Kidney (tissue), 14 donors: ENCODE measurements around the gene HOXD8. TPM values are rescaled to one million over a fixed set of nuclear protein-coding genes. Genes with fewer than 3 reads are reported as not detected.

Source experiments
- DNase-seq, 5 donors: peaks; one replicate each; pipeline ENCODE4 v3.0.0-alpha.2; 2013 to 2020
- FAIRE-seq: peaks from 2 replicates; lab custom pipeline; 2012; peaks lifted over from hg19 to GRCh38; lab: Jason Lieb, UNC
- H3K27ac ChIP-seq, 2 donors: one replicate each; pipeline ENCODE4 v1.7.0; 2013; ENCODE audit warnings: low read depth in 2 of 2, low read length in 2 of 2, inconsistent platforms in 1 of 2
- H3K27me3 ChIP-seq: one replicate; pipeline ENCODE4 v1.7.1; 2013; ENCODE audit warnings: low read length, inconsistent platforms; ENCODE audit not compliant: control insufficient read depth, insufficient read depth
- H3K36me3 ChIP-seq, 3 donors: one replicate each; pipeline versions ENCODE4 v1.7.0 to v1.7.1; 2013; ENCODE audit warnings: low read length in 3 of 3, control low read depth in 1 of 3, inconsistent platforms in 1 of 3; ENCODE audit not compliant: insufficient read depth in 3 of 3, control insufficient read depth in 2 of 3
- H3K4me1 ChIP-seq, 3 donors: one replicate each; pipeline versions ENCODE4 v1.7.0 to v1.7.1; 2013; ENCODE audit warnings: low read length in 3 of 3, inconsistent platforms in 1 of 3, low read depth in 1 of 3; ENCODE audit not compliant: control insufficient read depth in 2 of 3, insufficient read depth in 2 of 3
- H3K4me3 ChIP-seq, 3 donors: one replicate each; pipeline versions ENCODE4 v1.7.0 to v1.8.1; 2013; ENCODE audit warnings: low read length in 3 of 3, control low read depth in 1 of 3, inconsistent platforms in 1 of 3
- H3K9ac ChIP-seq, 3 donors: one replicate each; pipeline versions ENCODE4 v1.7.0 to v1.7.1; 2013; ENCODE audit warnings: low read length in 3 of 3, control low read depth in 1 of 3, inconsistent platforms in 1 of 3
- H3K9me3 ChIP-seq, 3 donors: one replicate each; pipeline versions ENCODE4 v1.7.0 to v1.7.1; 2013; ENCODE audit warnings: low read length in 3 of 3, control low read depth in 1 of 3, inconsistent platforms in 1 of 3; ENCODE audit not compliant: control insufficient read depth in 2 of 3, insufficient read depth in 1 of 3
- intact Hi-C: fragments of 100-400 bp; cut with DNase I; formaldehyde crosslinking; loops from one replicate; pipeline ENCODE4 v1.11.1; 2022
- polyA plus RNA-seq: library from polyadenylated mRNA; stranded (reverse); fragments of 350-450 nt; fragmentation: Illumina TruSeq; extraction: RNeasy Lipid Tissue Mini Kit (QIAGEN cat#74804); gene quantifications from one replicate; pipeline ENCODE4 v1.2.3, GENCODE V29; 2014; ENCODE audit warnings: low read depth, low replicate concordance; ENCODE audit not compliant: insufficient read depth
- total RNA-seq: library from RNA; stranded (reverse); fragmentation: NEBNext Ultra II Directional; extraction: Animal tissue kit (Norgen Biotek cat#: 25700); gene quantifications from one replicate; pipeline ENCODE4 v1.2.1, GENCODE V29; 2021
- TF ChIP-seq, protein P1 (sequence below): IDR thresholded peaks from 3 replicates; pipeline ENCODE4 v1.5.1; 2012; ENCODE audit warnings: mild to moderate bottlenecking, moderate library complexity, borderline replicate concordance; ENCODE audit not compliant: insufficient read depth; ENCODE audit errors: extremely low read depth
- donor health status: control.
- donor health status: control.
- donor health status: control.
- donor health status: control.
- donor health status: control.
- donor health status: DM: yes; HTN: yes; CAD: no.
- donor health status: Normal renal cell carcinoma (clear cell type).

HOXD8 gene
- total and polyA plus RNA-seq, 2 donors from 2014 or later, result 76.5 to 122 TPM

DNA sequence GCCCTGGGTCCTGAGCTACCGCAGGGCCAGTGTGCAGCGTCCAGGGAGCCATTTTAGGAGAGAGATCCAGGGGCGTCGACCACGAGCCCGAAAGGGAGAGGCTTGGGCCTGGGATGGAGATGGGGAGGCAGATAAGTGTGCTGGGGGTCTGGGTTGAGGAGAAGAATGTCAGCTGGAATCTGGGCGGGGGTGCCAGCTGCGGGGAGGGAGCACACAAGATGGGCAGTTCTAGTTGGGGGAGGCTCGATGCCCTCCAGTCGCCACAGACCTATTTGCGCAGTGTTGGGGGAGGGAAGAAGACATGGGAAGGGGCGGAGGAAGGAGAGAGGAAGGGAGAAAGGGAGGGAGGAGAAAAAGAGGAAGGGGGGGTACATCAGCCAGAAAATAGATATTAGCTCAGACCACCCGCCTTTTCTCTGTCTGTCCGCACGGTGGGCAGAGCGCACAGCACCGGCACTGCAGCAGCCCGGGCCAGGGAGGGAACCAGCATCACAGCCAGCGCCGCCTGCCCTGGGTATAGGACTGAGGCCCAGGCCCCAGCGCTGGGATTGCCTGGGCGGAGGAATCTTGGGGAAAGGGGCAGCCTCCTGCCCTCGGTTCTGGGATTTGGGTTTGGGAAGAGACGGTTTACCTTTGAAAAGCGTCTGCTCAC is 24.3 kb upstream of the HOXD8 start:
- H3K4me1 ChIP-seq, result peaks cover 0 to 7% (median 0%) of the 10 kb centered on the region in 3 donors
- FAIRE-seq (no peak), DNase-seq (peak; percentile 85 to 95 (median 91))
- H3K27me3 ChIP-seq, result peaks cover 19% of the 10 kb centered on the region
- no peaks in the 10 kb centered on the region for H3K9me3 ChIP-seq
- TF ChIP-seq, protein P1, sequence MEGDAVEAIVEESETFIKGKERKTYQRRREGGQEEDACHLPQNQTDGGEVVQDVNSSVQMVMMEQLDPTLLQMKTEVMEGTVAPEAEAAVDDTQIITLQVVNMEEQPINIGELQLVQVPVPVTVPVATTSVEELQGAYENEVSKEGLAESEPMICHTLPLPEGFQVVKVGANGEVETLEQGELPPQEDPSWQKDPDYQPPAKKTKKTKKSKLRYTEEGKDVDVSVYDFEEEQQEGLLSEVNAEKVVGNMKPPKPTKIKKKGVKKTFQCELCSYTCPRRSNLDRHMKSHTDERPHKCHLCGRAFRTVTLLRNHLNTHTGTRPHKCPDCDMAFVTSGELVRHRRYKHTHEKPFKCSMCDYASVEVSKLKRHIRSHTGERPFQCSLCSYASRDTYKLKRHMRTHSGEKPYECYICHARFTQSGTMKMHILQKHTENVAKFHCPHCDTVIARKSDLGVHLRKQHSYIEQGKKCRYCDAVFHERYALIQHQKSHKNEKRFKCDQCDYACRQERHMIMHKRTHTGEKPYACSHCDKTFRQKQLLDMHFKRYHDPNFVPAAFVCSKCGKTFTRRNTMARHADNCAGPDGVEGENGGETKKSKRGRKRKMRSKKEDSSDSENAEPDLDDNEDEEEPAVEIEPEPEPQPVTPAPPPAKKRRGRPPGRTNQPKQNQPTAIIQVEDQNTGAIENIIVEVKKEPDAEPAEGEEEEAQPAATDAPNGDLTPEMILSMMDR, result no peak
- H3K36me3 ChIP-seq, result no peaks in the 10 kb centered on the region
- peak overlapping the region; percentile 76 to 83 for H3K27ac ChIP-seq
- peak overlapping the region in 2 of 3 donors; percentile 61 to 88 for H3K4me3 ChIP-seq
- intact Hi-C loops, result no loop called here
- peak overlapping the region in 2 of 3 donors; percentile 34 to 91 for H3K9ac ChIP-seq

- intact Hi-C loops, result no loop called here
- peak overlapping the region; percentile 28 to 88 (median 61) for H3K4me3 ChIP-seq
- peak overlapping the region; percentile 76 to 83 for H3K27ac ChIP-seq
- H3K27me3 ChIP-seq, result peaks cover 12% of the 10 kb centered on the region
- no peaks in the 10 kb centered on the region for H3K9me3 ChIP-seq
- peaks cover 0 to 7% (median 0%) of the 10 kb centered on the region in 3 donors for H3K4me1 ChIP-seq
- peaks cover 0 to 3% (median 0%) of the 10 kb centered on the region in 3 donors for H3K36me3 ChIP-seq
- peak overlapping the region in 2 of 3 donors; percentile 48 to 91 for H3K9ac ChIP-seq
- TF ChIP-seq, protein P1, result no peak
- FAIRE-seq, result no peak
- DNase-seq, result peak in 4 of 5 donors; percentile 56 to 78 (median 64)
Measured at GRCh38 chr2:176105730-176106580, 23.6 kb upstream of the HOXD8 start.

GRCh38 chr2:176106581-176107539 is 22.6 kb upstream of the HOXD8 start, which contains the start of gene HOXD11:
HOXD11 (plus strand) TSS chr2:176107280; CDS start chr2:176107356, 76 bp downstream.
- Histone ChIP-seq H3K36me3 (peaks cover 0 to 5% (median 0%) of the 10 kb centered on the region in 3 donors), H3K9ac (peak within 1 kb of the TSS; percentile 10 to 91 (median 48)), H3K4me1 (peaks cover 0 to 7% (median 0%) of the 10 kb centered on the region in 3 donors), H3K27ac (peak within 1 kb of the TSS; percentile 76 to 92), H3K27me3 (peaks cover 8% of the 10 kb centered on the region), H3K4me3 (peak within 1 kb of the TSS; percentile 53 to 88 (median 61)), H3K9me3 (no peaks in the 10 kb centered on the region)
- no peak for FAIRE-seq
- TF ChIP-seq, protein P1, result no peak
- DNase-seq, result peak; percentile 87 to 94 (median 91)
- intact Hi-C loops, result no loop called here
